Activated naive CD4-positive, alpha-beta T cell treated with anti-CD3 and anti-CD28 coated beads, Interleukin-2, amount 50 U/mL, for 24 hours (primary cell): Measurements from ENCODE around the gene IMPG1.

Source experiments
- H3K27ac Mint-ChIP-seq: one replicate; pipeline ENCODE4 v1.8.0; 2021; ENCODE audit warnings: mild to moderate bottlenecking, mixed read lengths
- H3K27me3 Mint-ChIP-seq: one replicate; pipeline ENCODE4 v1.8.0; 2021; ENCODE audit warnings: mixed read lengths
- H3K36me3 Mint-ChIP-seq: one replicate; pipeline ENCODE4 v1.8.0; 2021; ENCODE audit warnings: mixed read lengths
- H3K4me1 Mint-ChIP-seq: one replicate; pipeline ENCODE4 v1.8.0; 2021; ENCODE audit warnings: mixed read lengths
- H3K4me3 Mint-ChIP-seq: one replicate; pipeline ENCODE4 v1.8.0; 2021; ENCODE audit warnings: mild to moderate bottlenecking, mixed read lengths
- H3K9me3 Mint-ChIP-seq: one replicate; pipeline ENCODE4 v1.8.0; 2021; ENCODE audit warnings: mixed read lengths

Gene IMPG1

DNA sequence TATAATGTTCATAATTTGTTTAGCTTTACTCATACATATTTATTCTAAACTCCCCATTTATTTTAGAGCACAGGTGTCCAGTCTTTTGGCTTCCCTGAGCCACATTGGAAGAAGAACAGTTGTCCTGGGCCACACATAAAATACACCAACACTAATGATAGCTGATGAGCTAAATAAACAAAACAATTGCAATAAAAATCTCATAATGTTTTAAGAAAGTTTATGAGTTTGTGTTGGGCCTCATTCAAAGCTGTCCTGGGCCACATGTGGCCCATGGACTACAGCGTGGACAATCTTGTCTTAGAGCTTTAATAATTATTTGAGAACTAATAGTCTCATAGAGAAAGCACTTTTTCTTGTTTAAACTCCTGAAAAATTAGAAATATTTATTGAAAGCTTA is 192.2 kb downstream of the IMPG1 start:
- Mint-ChIP-seq H3K36me3 (no peaks in the 10 kb centered on the region), H3K9me3 (no peaks in the 10 kb centered on the region), H3K4me3 (no peak overlapping the region), H3K4me1 (no peaks in the 10 kb centered on the region), H3K27ac (no peak overlapping the region), H3K27me3 (peaks cover 4% of the 10 kb centered on the region)

DNA sequence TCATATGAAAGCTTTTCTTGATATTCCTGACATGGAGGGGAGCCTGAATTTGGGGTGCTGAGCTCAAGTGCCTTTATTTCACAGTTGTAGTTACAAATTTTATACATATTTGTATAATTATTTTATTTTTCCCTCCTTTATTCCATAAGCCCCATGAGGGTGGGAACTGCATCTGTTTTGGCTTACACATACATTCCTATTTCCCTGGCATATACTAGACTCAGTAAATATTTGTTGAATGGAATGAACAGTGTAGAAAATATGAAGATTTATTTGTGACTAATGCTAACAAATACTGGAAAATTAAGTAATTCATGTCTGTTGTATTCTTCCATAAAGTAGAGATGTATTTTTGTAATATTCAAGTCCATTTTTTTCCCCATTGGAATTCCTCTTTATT is 196.3 kb downstream of the IMPG1 start:
- no peaks in the 10 kb centered on the region for H3K27me3 Mint-ChIP-seq
- H3K9me3 Mint-ChIP-seq, result no peaks in the 10 kb centered on the region
- H3K4me3 Mint-ChIP-seq, result no peak overlapping the region
- no peak overlapping the region for H3K27ac Mint-ChIP-seq
- no peaks in the 10 kb centered on the region for H3K4me1 Mint-ChIP-seq
- no peaks in the 10 kb centered on the region for H3K36me3 Mint-ChIP-seq

DNA sequence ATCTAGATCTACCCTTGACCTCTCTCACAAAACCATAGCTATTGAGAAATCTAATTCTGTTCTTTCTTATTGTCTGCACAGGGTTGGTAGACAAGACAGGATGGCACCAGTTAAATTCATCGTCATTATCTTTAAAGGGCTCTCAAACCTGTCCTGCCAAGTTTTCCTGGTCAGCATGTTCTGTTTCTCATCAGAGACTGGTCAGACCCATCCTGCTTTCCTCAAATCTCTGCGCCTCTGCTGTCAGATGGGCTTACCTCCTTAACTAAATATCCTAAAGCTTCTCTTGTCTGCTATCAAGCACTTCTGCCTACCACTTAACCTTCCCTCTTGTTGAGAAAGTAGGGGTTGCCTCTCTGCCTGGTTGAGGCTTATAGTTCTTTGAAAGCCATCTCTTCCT is 198.2 kb downstream of the IMPG1 start:
- H3K4me3 Mint-ChIP-seq, result no peak overlapping the region
- H3K9me3 Mint-ChIP-seq, result no peaks in the 10 kb centered on the region
- H3K4me1 Mint-ChIP-seq, result no peaks in the 10 kb centered on the region

More for the DNA sequence above, 198.2 kb downstream of the IMPG1 start:
- no peaks in the 10 kb centered on the region for H3K36me3 Mint-ChIP-seq
- H3K27me3 Mint-ChIP-seq, result no peaks in the 10 kb centered on the region
- no peak overlapping the region for H3K27ac Mint-ChIP-seq
